Endothelial cell of umbilical vein (primary cell): ENCODE data around the gene PRPF40B. TPM values are rescaled to one million over a fixed set of nuclear protein-coding genes. Genes with fewer than 3 reads are reported as not detected.

Experiments used
- BruUV-seq: library from RNA; stranded (reverse); fragments of 400-500 nt; replicated peaks from 2 replicates; lab custom pipeline; 2021; lab: Mats Ljungman, UMichigan
- CTCF ChIA-PET: fragments of 300-600, 350-600 bp; sonication (Branson Sonifier 250); formaldehyde crosslinking; loops from one replicate; lab custom pipeline; 2021; ENCODE audit warnings: antibody characterized with exemption, inconsistent platforms; lab: Charles Lee
- POLR2A ChIA-PET: fragments of 300-600, 350-600 bp; sonication (Branson Sonifier 250); formaldehyde crosslinking; loops from one replicate; lab custom pipeline; 2021; ENCODE audit warnings: antibody characterized with exemption, inconsistent platforms; lab: Charles Lee
- DNase-seq: peaks from one replicate; pipeline ENCODE4 v3.0.0-alpha.2; 2011; ENCODE audit warnings: low read depth, low spot score
- FAIRE-seq: peaks from 2 replicates; lab custom pipeline; 2011; peaks lifted over from hg19 to GRCh38; lab: Jason Lieb, UNC
- H2AFZ ChIP-seq: 2 replicates; pipeline ENCODE4 v1.6.0; 2012; ENCODE audit warnings: low read depth, low read length, control low read depth, inconsistent platforms
- H3K27ac ChIP-seq: 2 replicates; pipeline ENCODE4 v1.5.1; 2011; ENCODE audit warnings: low read depth, mild to moderate bottlenecking, control low read depth, low read length, moderate library complexity; ENCODE audit not compliant: insufficient read depth
- H3K27me3 ChIP-seq, 2 experiments: 2 replicates each; pipeline versions ENCODE4 v1.6.0 to v1.6.1; 2011; ENCODE audit warnings: low read length in 2 of 2, mixed read lengths in 1 of 2; ENCODE audit not compliant: control insufficient read depth in 2 of 2, insufficient read depth in 2 of 2
- H3K36me3 ChIP-seq, 2 experiments: 2 replicates in 1 of 2; 3 replicates in 1 of 2; pipeline ENCODE4 v1.5.1; 2011; ENCODE audit warnings: low read length in 2 of 2, mild to moderate bottlenecking in 1 of 2, moderate library complexity in 1 of 2; ENCODE audit not compliant: control insufficient read depth in 2 of 2, insufficient read depth in 2 of 2; ENCODE audit errors: extremely low read depth in 1 of 2
- H3K4me1 ChIP-seq: 3 replicates; pipeline ENCODE4 v1.5.1; 2011; ENCODE audit warnings: mild to moderate bottlenecking, low read length; ENCODE audit not compliant: control insufficient read depth, insufficient read depth; ENCODE audit errors: extremely low read depth
- H3K4me2 ChIP-seq: 2 replicates; pipeline ENCODE4 v1.6.1; 2011; ENCODE audit warnings: low read length, control low read depth, mixed read lengths; ENCODE audit not compliant: insufficient read depth
- H3K4me3 ChIP-seq, 3 experiments: fragments of 200-600 bp in 1 of 3; sonication (generic), shearing (Covaris generic) in 1 of 3; replicated peaks in 1 of 3; 2 replicates each; pipeline ENCODE4 v1.5.1; 2011 to 2016; ENCODE audit warnings: control low read depth in 3 of 3, low read length in 3 of 3, mild to moderate bottlenecking in 2 of 3, inconsistent platforms in 1 of 3, low read depth in 1 of 3, moderate library complexity in 1 of 3; ENCODE audit not compliant: insufficient read depth in 1 of 3
- H3K79me2 ChIP-seq: 2 replicates; pipeline ENCODE4 v1.6.0; 2012; ENCODE audit warnings: low read length, inconsistent platforms; ENCODE audit not compliant: control insufficient read depth, insufficient read depth
- H3K9ac ChIP-seq: replicated peaks from 2 replicates; pipeline ENCODE3; 2011; ENCODE audit warnings: low read length, control low read depth; ENCODE audit not compliant: insufficient read depth; ENCODE audit errors: extremely low read depth
- H3K9me1 ChIP-seq: replicated peaks from 3 replicates; pipeline ENCODE4 v1.6.0; 2011; ENCODE audit warnings: mild to moderate bottlenecking, low read length; ENCODE audit not compliant: control insufficient read depth, insufficient read depth; ENCODE audit errors: extremely low read depth
- H3K9me3 ChIP-seq: replicated peaks from 2 replicates; pipeline ENCODE4 v1.5.1; 2012; ENCODE audit warnings: low read length, inconsistent platforms; ENCODE audit not compliant: control insufficient read depth, insufficient read depth
- H4K20me1 ChIP-seq: replicated peaks from 2 replicates; pipeline ENCODE3; 2011; ENCODE audit warnings: mild to moderate bottlenecking, low read length; ENCODE audit not compliant: control insufficient read depth, insufficient read depth; ENCODE audit errors: extremely low read depth
- CTCF ChIP-seq, 2 donors: IDR thresholded peaks; 1 replicate in 1 of 2; 2 replicates in 1 of 2; pipeline ENCODE4 v1.5.1; 2011; ENCODE audit warnings: low read length in 2 of 2, mild to moderate bottlenecking in 2 of 2, moderate library complexity in 2 of 2, control low read depth in 1 of 2, inconsistent platforms in 1 of 2, low read depth in 1 of 2; ENCODE audit not compliant: insufficient read depth in 1 of 2; ENCODE audit errors: extremely low read depth in 1 of 2
- GATA2 ChIP-seq: IDR thresholded peaks from 2 replicates; pipeline ENCODE4 v1.7.0; 2011; ENCODE audit warnings: low read depth, mild to moderate bottlenecking, moderate library complexity, mixed read lengths, low read length; ENCODE audit not compliant: insufficient read length, insufficient read depth
- MAX ChIP-seq: IDR thresholded peaks from 2 replicates; pipeline ENCODE4 v1.6.1; 2011; ENCODE audit not compliant: insufficient read depth, insufficient read length
- dilution Hi-C: fragments of 300-500 bp; cut with MboI; formaldehyde crosslinking; loops from one replicate; pipeline ENCODE4 v1.15.0; 2019; ENCODE audit warnings: low sequenced_read_pairs; ENCODE audit not compliant: extremely low pct_ligation_motif_present
- intact Hi-C: fragments of 100-400 bp; cut with micrococcal nuclease; formaldehyde crosslinking; loops from one replicate; pipeline ENCODE4 v1.10.0; 2022
- polyA plus RNA-seq, 4 experiments: library from polyadenylated mRNA; depleted of rRNA in 3 of 4; stranded (reverse) in 3 of 4; unstranded in 1 of 4; fragments of >200 nt; gene quantifications; 2 replicates each; pipeline versions ENCODE4 v1.2.1 to v1.2.3, GENCODE V29; 2011 to 2012; ENCODE audit warnings: missing spikeins in 1 of 4
- total RNA-seq: library from RNA; stranded (reverse); gene quantifications from 2 replicates; pipeline ENCODE4 v1.2.3, GENCODE V29; 2021

The PRPF40B gene
- total and polyA plus RNA-seq, 2 donors (not counting 3 experiments of a cell fraction or from before 2014, with no cell fraction given), result 5.4 to 9.9 TPM

GRCh38 chr12:49644620-49644994 is 21.2 kb downstream of the PRPF40B start:
- Histone ChIP-seq H2AFZ (no peak overlapping the region), H3K9me3 (no peaks in the 10 kb centered on the region), H3K4me2 (no peak overlapping the region), H3K4me3 (no peak overlapping the region), H3K79me2 (no peaks in the 10 kb centered on the region), H3K27ac (peak overlapping the region; percentile 26), H3K27me3 (no peaks in the 10 kb centered on the region), H3K4me1 (peaks cover 31% of the 10 kb centered on the region), H4K20me1 (no peaks in the 10 kb centered on the region), H3K9ac (no peak overlapping the region), H3K36me3 (peaks cover 27 to 46% of the 10 kb centered on the region in 2 experiments), H3K9me1 (no peaks in the 10 kb centered on the region)
- DNase-seq (peak; percentile 69), FAIRE-seq (peak; percentile 85)
- intact Hi-C loops, result loop anchor here (1.0 to 2.0 kb wide), 3 partner anchors 63 to 118 kb away; partner anchors contain the start of gene FMNL3
- ChIA-PET POLR2A (interaction anchor here (1.7 kb wide), 1 partner anchor 97 kb away, joined by 8 read pairs; the partner anchor contains the start of gene TMBIM6), CTCF (interaction anchor here (0.7 to 6.8 kb wide), 16 partner anchors 11 to 195 kb away, joined by 3 to 93 read pairs (median 4); partner anchors contain the start of genes FMNL3, PRPF40B and TMBIM6)
- TF ChIP-seq MAX (peak; percentile 18), CTCF (IDR thresholded peaks at IDR 0.05; ENCODE audit: extremely low read depth in 1 of 2, insufficient read depth in 1 of 2, low read depth in 1 of 2, low read length in 2 of 2) (peak; percentile 91 to 92), GATA2 (no peak)
- dilution Hi-C loops, result no loop called here
- no TSS peak for BruUV-seq
